ENCODE measurements around the gene CORO2B. TPM values are rescaled to one million over a fixed set of nuclear protein-coding genes. Genes with fewer than 3 reads are reported as not detected.

The CORO2B gene
- total and polyA plus RNA-seq, 9 of the 15 experiments (the other 6 are each of a cell fraction or from before 2014, with no cell fraction given): not detected

GRCh38 chr15:68644083-68644904 lies 65.5 kb downstream of the CORO2B start:
- no peaks in the 10 kb centered on the region for H3K9me1 ChIP-seq (ENCODE audit: control insufficient read depth, insufficient read depth, low read length)
- WGBS (ENCODE audit: insufficient coverage, low coverage, missing lambda C conversion rate): 24% methylated on average over 8 of the region's 8 CpGs
- H3K27ac ChIP-seq (ENCODE audit: extremely low read depth, low read depth, low read length): no peak overlapping the region
- ATAC-seq (peak; percentile 66), DNase-seq (ENCODE audit: extremely low read depth in 1 of 4, low spot score in 3 of 4) (peak in 3 of 4 experiments; percentile 22 to 33 (median 27)), FAIRE-seq (peak; percentile 59)
- H3K4me2 ChIP-seq (ENCODE audit: insufficient read depth, low read length): no peak overlapping the region
- H3K79me2 ChIP-seq (ENCODE audit: control insufficient read depth, insufficient read depth, low read length): no peaks in the 10 kb centered on the region
- peaks cover 0 to 4% of the 10 kb centered on the region in 2 experiments; a peak in 2 of 5 replicates for H3K4me1 ChIP-seq (replicated peaks in 1 of 2; ENCODE audit: control insufficient read depth in 2 of 2, insufficient read depth in 2 of 2, low read length in 2 of 2)
- no TSS peak for BruUV-seq (replicated peaks)
- no peak overlapping the region for H3K4me3 ChIP-seq
- H3K9me3 ChIP-seq (replicated peaks; ENCODE audit: control insufficient read depth, insufficient read depth, low read depth, low read length): no peaks in the 10 kb centered on the region
- in situ Hi-C loops (cut with MboI): no loop called here
- intact Hi-C loops (cut with micrococcal nuclease): no loop called here
- no peaks in the 10 kb centered on the region for H3K36me3 ChIP-seq (ENCODE audit: control insufficient read depth, insufficient read depth, low read length)
- peaks cover 10 to 30% of the 10 kb centered on the region in 2 experiments; a peak in 3 of 5 replicates for H3K27me3 ChIP-seq (ENCODE audit: control insufficient read depth in 2 of 2, insufficient read depth in 2 of 2, low read length in 2 of 2)
- ChIA-PET CTCF (ENCODE audit: low intra/inter-chr PET ratio) (no interaction called here), POLR2A (interaction anchor here (0.6 to 0.7 kb wide), 2 partner anchors 8 to 1918 kb away, joined by 3 to 4 read pairs; no protein-coding TSS in a partner anchor)
- H3K9ac ChIP-seq (ENCODE audit: insufficient read depth in 1 of 2, low read depth in 2 of 2, low read length in 2 of 2): no peak overlapping the region
- no peak overlapping the region for H2AFZ ChIP-seq (ENCODE audit: low read depth, low read length)
- peaks cover 6% of the 10 kb centered on the region for H4K20me1 ChIP-seq (replicated peaks; ENCODE audit: control insufficient read depth, insufficient read depth, low read length)
- no peak for TF ChIP-seq ZFP91 (CRISPR knock-in tag; IDR thresholded peaks at IDR 0.05)
- TF ChIP-seq POLR3A (IDR thresholded peaks at IDR 0.05; ENCODE audit: borderline replicate concordance, extremely low read depth, insufficient read depth, insufficient read length): no peak
- peak; percentile 82 for TF ChIP-seq RAD51 (IDR thresholded peaks at IDR 0.05; ENCODE audit: borderline replicate concordance, low read depth)
- TF ChIP-seq BACH1 (tag; IDR thresholded peaks at IDR 0.05): peak; percentile 98
- TF ChIP-seq NR1H2 (CRISPR knock-in tag; IDR thresholded peaks at IDR 0.05): no peak
- peak; percentile 42 for TF ChIP-seq MEIS2 (IDR thresholded peaks at IDR 0.05; ENCODE audit: partially characterized antibody)
- no peak for TF ChIP-seq GTF2F1 (IDR thresholded peaks at IDR 0.05; ENCODE audit: low read depth, low read length)
- no peak for TF ChIP-seq ZNF639 (CRISPR knock-in tag; conservative IDR thresholded peaks at IDR 0.05 in 1 of 2, IDR thresholded peaks at IDR 0.05 in 1 of 2)
- TF ChIP-seq CBX1 (IDR thresholded peaks at IDR 0.05; ENCODE audit: low read depth): peak; percentile 19; the same call in 1 of the 2 replicates
- no peak for TF ChIP-seq SIRT6 (IDR thresholded peaks at IDR 0.05; ENCODE audit: low read depth, low read length)
- TF ChIP-seq PKNOX1 (IDR thresholded peaks at IDR 0.05): peak; percentile 34; the same call in 1 of the 2 replicates
- TF ChIP-seq VEZF1 (CRISPR knock-in tag; IDR thresholded peaks at IDR 0.05): 0 out of 2 replicates have a peak, but pooled peaks have one; percentile 23

Measured in K562 (cell line).